GM19468 (cell line): ENCODE measurements around the gene DOCK11.
"Not testable (repeated sequence)": the region's sequence is repeated elsewhere in the genome, so short reads cannot be mapped to it uniquely, and the experiment has no call there.

Source experiments
- ATAC-seq: cut with Tn5 transposase; IDR thresholded peaks from one replicate; pipeline ENCODE4 v1.9.1; 2021; ENCODE audit warnings: mild to moderate bottlenecking, moderate library complexity, moderate number of reproducible peaks; ENCODE audit not compliant: unreplicated experiment; ENCODE audit errors: extremely low read depth

DOCK11 gene

GRCh38 chrX:118564498-118564897 is 68.9 kb downstream of the DOCK11 start:
- no peak for ATAC-seq

GRCh38 chrX:118565853-118566252 is 70.2 kb downstream of the DOCK11 start:
- ATAC-seq, result no peak

- ATAC-seq, result no peak
Observed at GRCh38 chrX:118566359-118566758, 70.7 kb downstream of the DOCK11 start.

GRCh38 chrX:118569676-118570075 is 74.1 kb downstream of the DOCK11 start:
- no peak for ATAC-seq

GRCh38 chrX:118570209-118570608 is 74.6 kb downstream of the DOCK11 start:
- no peak for ATAC-seq

- ATAC-seq, result no peak
Observed at GRCh38 chrX:118571836-118572235, 76.2 kb downstream of the DOCK11 start.

GRCh38 chrX:118574666-118575065 is 79.1 kb downstream of the DOCK11 start:
- ATAC-seq, result no peak

- ATAC-seq, result no peak
Observed at GRCh38 chrX:118577041-118577440, 81.4 kb downstream of the DOCK11 start.

GRCh38 chrX:118579417-118579816 is 83.8 kb downstream of the DOCK11 start:
- no peak for ATAC-seq

GRCh38 chrX:118582926-118583325 is 87.3 kb downstream of the DOCK11 start:
- ATAC-seq, result not testable (repeated sequence)

GRCh38 chrX:118583781-118584180 is 88.2 kb downstream of the DOCK11 start:
- no peak for ATAC-seq

- ATAC-seq, result no peak
Observed at GRCh38 chrX:118585296-118585695, 89.7 kb downstream of the DOCK11 start.

- not testable (repeated sequence) for ATAC-seq
Observed at GRCh38 chrX:118586206-118586605, 90.6 kb downstream of the DOCK11 start.

- no peak for ATAC-seq
Observed at GRCh38 chrX:118588715-118589114, 93.1 kb downstream of the DOCK11 start.

GRCh38 chrX:118589227-118589626 is 93.6 kb downstream of the DOCK11 start:
- ATAC-seq, result no peak

GRCh38 chrX:118593407-118593806 is 97.8 kb downstream of the DOCK11 start:
- ATAC-seq, result no peak

- no peak for ATAC-seq
Observed at GRCh38 chrX:118594697-118595420, 99.2 kb downstream of the DOCK11 start.

GRCh38 chrX:118595501-118596042 is 100.0 kb downstream of the DOCK11 start:
- no peak for ATAC-seq

- no peak for ATAC-seq
Observed at GRCh38 chrX:118596390-118596789, 100.8 kb downstream of the DOCK11 start.

GRCh38 chrX:118603981-118604380 is 108.4 kb downstream of the DOCK11 start:
- ATAC-seq, result peak; percentile 50

GRCh38 chrX:118612290-118612689 is 116.7 kb downstream of the DOCK11 start:
- no peak for ATAC-seq

GRCh38 chrX:118614150-118614549 is 118.5 kb downstream of the DOCK11 start:
- ATAC-seq, result no peak
